ENCODE measurements around the gene GMDS. TPM values are rescaled to one million over a fixed set of nuclear protein-coding genes. Genes with fewer than 3 reads are reported as not detected.

Gene GMDS
- total RNA-seq, 4 donors from 2014 or later: 9.5 to 32.8 (median 22.4) TPM

GRCh38 chr6:1704711-1705110 is 540.7 kb downstream of the GMDS start:
- Histone ChIP-seq H3K4me3 (replicated peaks in 1 of 3) (no peak overlapping the region), H3K4me1 (peaks cover 25 to 31% of the 10 kb centered on the region in 2 donors), H3K27me3 (no peaks in the 10 kb centered on the region), H3K36me3 (no peaks in the 10 kb centered on the region), H3K9me3 (no peaks in the 10 kb centered on the region), H3K27ac (peak overlapping the region in 2 of 3 donors; percentile 25 to 28)
- TF ChIP-seq, protein P1, sequence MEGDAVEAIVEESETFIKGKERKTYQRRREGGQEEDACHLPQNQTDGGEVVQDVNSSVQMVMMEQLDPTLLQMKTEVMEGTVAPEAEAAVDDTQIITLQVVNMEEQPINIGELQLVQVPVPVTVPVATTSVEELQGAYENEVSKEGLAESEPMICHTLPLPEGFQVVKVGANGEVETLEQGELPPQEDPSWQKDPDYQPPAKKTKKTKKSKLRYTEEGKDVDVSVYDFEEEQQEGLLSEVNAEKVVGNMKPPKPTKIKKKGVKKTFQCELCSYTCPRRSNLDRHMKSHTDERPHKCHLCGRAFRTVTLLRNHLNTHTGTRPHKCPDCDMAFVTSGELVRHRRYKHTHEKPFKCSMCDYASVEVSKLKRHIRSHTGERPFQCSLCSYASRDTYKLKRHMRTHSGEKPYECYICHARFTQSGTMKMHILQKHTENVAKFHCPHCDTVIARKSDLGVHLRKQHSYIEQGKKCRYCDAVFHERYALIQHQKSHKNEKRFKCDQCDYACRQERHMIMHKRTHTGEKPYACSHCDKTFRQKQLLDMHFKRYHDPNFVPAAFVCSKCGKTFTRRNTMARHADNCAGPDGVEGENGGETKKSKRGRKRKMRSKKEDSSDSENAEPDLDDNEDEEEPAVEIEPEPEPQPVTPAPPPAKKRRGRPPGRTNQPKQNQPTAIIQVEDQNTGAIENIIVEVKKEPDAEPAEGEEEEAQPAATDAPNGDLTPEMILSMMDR (IDR thresholded peaks at IDR 0.05): no peak
- no peak for TF ChIP-seq POLR2A (IDR thresholded peaks at IDR 0.05)
- 49 to 61% methylated on average over 7 of the region's 7 CpGs for WGBS, 2 donors
- peak; percentile 42 to 66 for DNase-seq
- intact Hi-C loops (cut with DNase I): no loop called here

GRCh38 chr6:1703923-1704322 is 541.5 kb downstream of the GMDS start:
- H3K36me3 ChIP-seq: no peaks in the 10 kb centered on the region
- no peaks in the 10 kb centered on the region for H3K27me3 ChIP-seq
- peaks cover 21 to 32% of the 10 kb centered on the region in 2 donors for H3K4me1 ChIP-seq
- intact Hi-C loops (cut with DNase I): no loop called here
- H3K9me3 ChIP-seq: no peaks in the 10 kb centered on the region
- H3K27ac ChIP-seq: no peak overlapping the region
- no peak overlapping the region for H3K4me3 ChIP-seq (replicated peaks in 1 of 3)
- no peak for DNase-seq
- 85% methylated on average over 6 of the region's 6 CpGs for WGBS, 2 donors
- no peak for TF ChIP-seq POLR2A (IDR thresholded peaks at IDR 0.05)
- TF ChIP-seq, protein P1 (IDR thresholded peaks at IDR 0.05): no peak

- DNase-seq: no peak
- WGBS, 2 donors: 91 to 92% methylated on average over 9 of the region's 9 CpGs
- Histone ChIP-seq H3K27me3 (no peaks in the 10 kb centered on the region), H3K36me3 (no peaks in the 10 kb centered on the region), H3K4me1 (peaks cover 20 to 31% of the 10 kb centered on the region in 2 donors), H3K9me3 (no peaks in the 10 kb centered on the region), H3K4me3 (replicated peaks in 1 of 3) (no peak overlapping the region), H3K27ac (no peak overlapping the region)
- TF ChIP-seq, protein P1 (IDR thresholded peaks at IDR 0.05): no peak
- TF ChIP-seq POLR2A (IDR thresholded peaks at IDR 0.05): no peak
- intact Hi-C loops (cut with DNase I): no loop called here
Observed at GRCh38 chr6:1703091-1703855, 542.1 kb downstream of the GMDS start.

DNA sequence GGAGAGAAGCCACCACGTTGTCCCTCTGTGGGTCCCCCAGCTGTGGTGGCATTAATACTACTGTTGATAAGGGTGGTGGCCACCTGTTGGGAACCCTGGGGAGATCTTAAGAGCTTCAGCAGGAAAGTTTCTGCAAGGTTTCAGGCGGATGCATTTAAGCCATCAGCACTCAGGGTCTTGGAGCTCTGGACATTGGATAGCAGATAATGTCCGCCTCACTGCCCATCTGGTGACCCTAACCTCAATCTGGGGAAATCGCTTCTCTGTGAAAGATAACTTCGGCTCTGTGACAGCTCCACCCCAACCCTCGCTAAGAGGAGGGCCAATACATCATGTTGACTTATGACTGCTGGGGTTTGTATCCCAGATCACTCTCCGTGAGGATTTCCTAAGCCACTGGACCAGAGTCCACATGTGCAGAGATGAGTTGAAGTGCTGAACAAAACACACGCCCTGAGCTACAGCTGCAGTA is 542.8 kb downstream of the GMDS start:
- Histone ChIP-seq H3K4me1 (peaks cover 14 to 25% of the 10 kb centered on the region in 2 donors), H3K4me3 (replicated peaks in 1 of 3) (no peak overlapping the region)
- intact Hi-C loops (cut with DNase I): no loop called here

More for the DNA sequence above, 542.8 kb downstream of the GMDS start:
- DNase-seq: no peak
- Histone ChIP-seq H3K36me3 (no peaks in the 10 kb centered on the region), H3K9me3 (no peaks in the 10 kb centered on the region), H3K27me3 (no peaks in the 10 kb centered on the region), H3K27ac (no peak overlapping the region)
- TF ChIP-seq, protein P1 (IDR thresholded peaks at IDR 0.05): no peak
- no peak for TF ChIP-seq POLR2A (IDR thresholded peaks at IDR 0.05)
- WGBS, 2 donors: 83 to 92% methylated on average over 5 to 8 of the region's 8 CpGs
